ENCODE measurements around the gene JOSD2.
"Not testable (repeated sequence)": the region's sequence is repeated elsewhere in the genome, so short reads cannot be mapped to it uniquely, and the experiment has no call there.

JOSD2 gene

GRCh38 chr19:50534478-50534877, 23.5 kb upstream of the JOSD2 start:
- peaks cover 0 to 15% (median 5%) of the 10 kb centered on the region in 5 experiments for H3K27me3 ChIP-seq (replicated peaks in 2 of 5; ENCODE audit: control insufficient read depth in 4 of 5, insufficient read depth in 5 of 5, low read length in 4 of 5)
- no peak for DNase-seq
- no peaks in the 10 kb centered on the region for H3K36me3 ChIP-seq (ENCODE audit: control insufficient read depth in 4 of 4, insufficient read depth in 4 of 4, low read length in 3 of 4)
- peaks cover 0 to 17% (median 7%) of the 10 kb centered on the region in 5 experiments for H3K9me3 ChIP-seq (ENCODE audit: control extremely low read depth in 1 of 5, control insufficient read depth in 4 of 5, insufficient read depth in 2 of 5, low read depth in 1 of 5, low read length in 4 of 5)
- H3K4me1 ChIP-seq (ENCODE audit: control extremely low read depth in 1 of 4, control insufficient read depth in 4 of 4, insufficient read depth in 4 of 4, low read length in 3 of 4) = no peaks in the 10 kb centered on the region
- 100% methylated on average over 3 of the region's 3 CpGs for WGBS (ENCODE audit: insufficient coverage)
- CTCF ChIA-PET = interaction anchor here (1.5 to 4.4 kb wide), 3 partner anchors 11 to 26 kb away, joined by 4 to 33 read pairs (median 8); no protein-coding TSS in a partner anchor
- H3K4me3 ChIP-seq (ENCODE audit: control insufficient read depth in 1 of 7, extremely low read depth in 1 of 7, insufficient read depth in 4 of 7, low read depth in 2 of 7, low read length in 6 of 7) = no peak overlapping the region
- H3K27ac ChIP-seq (ENCODE audit: insufficient read depth in 1 of 2, low read depth in 1 of 2, low read length in 2 of 2, poor library complexity in 1 of 2, severe bottlenecking in 2 of 2) = no peak overlapping the region
- POLR2A ChIA-PET = no interaction called here

DNA sequence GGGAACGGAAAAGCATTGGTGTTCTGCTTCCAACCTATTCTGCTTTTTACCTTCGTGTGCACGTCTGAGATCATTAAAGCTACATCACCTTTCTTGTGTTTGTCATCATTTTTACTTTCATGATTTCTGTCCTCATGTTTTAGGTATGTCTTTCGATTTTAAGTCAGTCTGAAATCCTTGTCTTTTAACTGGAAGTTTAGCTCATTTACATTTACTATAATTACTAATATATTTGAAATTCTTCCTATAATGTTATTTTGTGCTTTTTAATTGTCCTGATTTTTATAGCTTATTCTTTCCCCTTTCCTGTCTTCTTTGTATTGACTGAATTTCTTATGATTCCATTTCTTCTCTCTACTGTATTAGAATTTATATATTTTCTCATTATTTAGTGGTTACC, 22.0 kb upstream of the JOSD2 start:
- H3K4me1 ChIP-seq (ENCODE audit: control extremely low read depth in 1 of 4, control insufficient read depth in 4 of 4, insufficient read depth in 4 of 4, low read length in 3 of 4) = no peaks in the 10 kb centered on the region
- H3K4me3 ChIP-seq (ENCODE audit: control insufficient read depth in 1 of 7, extremely low read depth in 1 of 7, insufficient read depth in 4 of 7, low read depth in 2 of 7, low read length in 6 of 7) = no peak overlapping the region
- POLR2A ChIA-PET = no interaction called here
- H3K9me3 ChIP-seq (ENCODE audit: control extremely low read depth in 1 of 5, control insufficient read depth in 4 of 5, insufficient read depth in 2 of 5, low read depth in 1 of 5, low read length in 4 of 5) = peaks cover 0 to 17% (median 7%) of the 10 kb centered on the region in 5 experiments
- CTCF ChIA-PET = no interaction called here
- 89% methylated on average over 3 of the region's 4 CpGs for WGBS (ENCODE audit: insufficient coverage)
- H3K27ac ChIP-seq (ENCODE audit: insufficient read depth in 1 of 2, low read depth in 1 of 2, low read length in 2 of 2, poor library complexity in 1 of 2, severe bottlenecking in 2 of 2) = no peak overlapping the region
- peaks cover 0 to 28% (median 7%) of the 10 kb centered on the region in 5 experiments for H3K27me3 ChIP-seq (replicated peaks in 2 of 5; ENCODE audit: control insufficient read depth in 4 of 5, insufficient read depth in 5 of 5, low read length in 4 of 5)
- no peaks in the 10 kb centered on the region for H3K36me3 ChIP-seq (ENCODE audit: control insufficient read depth in 4 of 4, insufficient read depth in 4 of 4, low read length in 3 of 4)
- DNase-seq = no peak

DNA sequence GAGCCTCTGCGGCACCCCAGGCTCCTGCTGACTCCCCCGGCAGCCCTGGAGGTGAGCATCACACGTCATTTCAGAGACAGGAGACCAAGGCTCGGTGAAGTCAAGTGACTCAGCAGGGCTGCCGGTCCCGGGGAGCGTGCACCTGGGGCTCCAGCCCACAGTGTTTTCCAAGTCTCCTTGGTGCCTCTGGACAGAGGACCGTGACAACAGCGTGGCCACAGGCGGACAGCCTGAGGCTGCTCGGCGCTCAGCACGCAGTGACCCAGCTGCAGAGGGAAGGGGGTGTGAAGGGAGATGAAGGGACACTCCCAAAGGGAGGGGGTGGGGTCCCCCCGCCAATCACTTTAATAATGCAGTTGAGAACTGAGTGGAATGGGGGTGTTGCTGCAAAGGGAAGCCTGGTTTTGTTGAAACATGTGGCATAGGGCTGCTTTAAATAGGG, 20.2 kb upstream of the JOSD2 start:
- H3K27me3 ChIP-seq (replicated peaks in 2 of 5; ENCODE audit: control insufficient read depth in 4 of 5, insufficient read depth in 5 of 5, low read length in 4 of 5) = peaks cover 0 to 30% (median 7%) of the 10 kb centered on the region in 5 experiments
- H3K4me3 ChIP-seq (ENCODE audit: control insufficient read depth in 1 of 7, extremely low read depth in 1 of 7, insufficient read depth in 4 of 7, low read depth in 2 of 7, low read length in 6 of 7) = no peak overlapping the region
- no peaks in the 10 kb centered on the region for H3K4me1 ChIP-seq (ENCODE audit: control extremely low read depth in 1 of 4, control insufficient read depth in 4 of 4, insufficient read depth in 4 of 4, low read length in 3 of 4)
- POLR2A ChIA-PET = no interaction called here
- CTCF ChIA-PET = no interaction called here
- H3K9me3 ChIP-seq (ENCODE audit: control extremely low read depth in 1 of 5, control insufficient read depth in 4 of 5, insufficient read depth in 2 of 5, low read depth in 1 of 5, low read length in 4 of 5) = peaks cover 0 to 17% (median 7%) of the 10 kb centered on the region in 5 experiments
- no peaks in the 10 kb centered on the region for H3K36me3 ChIP-seq (ENCODE audit: control insufficient read depth in 4 of 4, insufficient read depth in 4 of 4, low read length in 3 of 4)
- 83% methylated on average over 10 of the region's 14 CpGs for WGBS (ENCODE audit: insufficient coverage)
- no peak for DNase-seq
- no peak overlapping the region for H3K27ac ChIP-seq (ENCODE audit: insufficient read depth in 1 of 2, low read depth in 1 of 2, low read length in 2 of 2, poor library complexity in 1 of 2, severe bottlenecking in 2 of 2)

DNA sequence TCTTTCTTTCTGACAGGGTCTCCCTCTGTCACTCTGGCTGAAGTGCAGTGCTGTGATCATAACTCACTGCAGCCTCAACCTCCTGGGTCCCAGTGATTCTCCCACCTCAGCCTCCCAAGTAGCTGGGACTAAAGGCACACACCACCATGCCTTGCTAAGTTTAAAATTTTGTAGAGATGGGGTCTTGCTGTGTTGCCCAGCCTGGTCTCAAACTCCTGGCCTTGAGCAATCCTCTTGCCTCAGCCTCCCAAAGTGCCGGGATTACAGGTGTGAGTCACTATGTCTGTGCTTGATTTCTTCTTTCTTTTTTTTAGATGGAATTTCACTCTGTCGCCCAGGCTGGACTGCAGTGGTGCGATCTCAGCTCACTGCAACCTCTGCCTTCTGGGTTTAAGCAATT, 17.1 kb upstream of the JOSD2 start:
- CTCF ChIA-PET = interaction anchor here (2.3 kb wide), 1 partner anchor 10 kb away, joined by 13 read pairs; no protein-coding TSS in a partner anchor
- H3K4me3 ChIP-seq (ENCODE audit: control insufficient read depth in 1 of 7, extremely low read depth in 1 of 7, insufficient read depth in 4 of 7, low read depth in 2 of 7, low read length in 6 of 7); H3K27ac ChIP-seq (ENCODE audit: insufficient read depth in 1 of 2, low read depth in 1 of 2, low read length in 2 of 2, poor library complexity in 1 of 2, severe bottlenecking in 2 of 2); DNase-seq; POLR2A ChIA-PET; H3K4me1 ChIP-seq (ENCODE audit: control extremely low read depth in 1 of 4, control insufficient read depth in 4 of 4, insufficient read depth in 4 of 4, low read length in 3 of 4); H3K36me3 ChIP-seq (ENCODE audit: control insufficient read depth in 4 of 4, insufficient read depth in 4 of 4, low read length in 3 of 4): not testable (repeated sequence)
- 100% methylated on average over 3 of the region's 3 CpGs for WGBS (ENCODE audit: insufficient coverage)
- Histone ChIP-seq H3K27me3 (replicated peaks in 2 of 5; ENCODE audit: control insufficient read depth in 4 of 5, insufficient read depth in 5 of 5, low read length in 4 of 5) (peaks cover 0 to 33% (median 4%) of the 10 kb centered on the region in 5 experiments), H3K9me3 (ENCODE audit: control extremely low read depth in 1 of 5, control insufficient read depth in 4 of 5, insufficient read depth in 2 of 5, low read depth in 1 of 5, low read length in 4 of 5) (peaks cover 0 to 12% (median 7%) of the 10 kb centered on the region in 5 experiments)

DNA sequence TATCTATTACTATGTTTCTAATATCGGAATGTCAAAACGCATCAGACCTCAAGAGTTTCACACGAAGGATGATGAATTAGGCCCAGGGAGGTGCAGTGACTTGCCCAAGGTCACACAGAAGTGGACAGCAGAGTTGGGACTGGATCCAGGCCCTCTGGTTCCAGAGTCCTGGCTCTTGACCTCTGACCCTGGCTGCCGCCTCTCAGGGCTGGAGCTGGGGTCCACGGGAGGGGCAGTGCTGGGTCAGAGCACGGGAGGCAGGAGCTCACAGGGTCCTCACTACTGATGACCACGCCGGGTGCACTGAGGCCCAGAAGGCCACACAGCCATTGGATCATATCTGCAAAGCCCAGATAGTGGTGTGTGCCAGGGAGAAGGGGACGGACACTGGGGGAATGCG, 11.9 kb upstream of the JOSD2 start:
- H3K27me3 ChIP-seq (replicated peaks in 2 of 5; ENCODE audit: control insufficient read depth in 4 of 5, insufficient read depth in 5 of 5, low read length in 4 of 5) = peaks cover 0 to 7% (median 0%) of the 10 kb centered on the region in 5 experiments
- H3K4me1 ChIP-seq (ENCODE audit: control extremely low read depth in 1 of 4, control insufficient read depth in 4 of 4, insufficient read depth in 4 of 4, low read length in 3 of 4) = no peaks in the 10 kb centered on the region
- CTCF ChIA-PET = interaction anchor here (2.2 kb wide), 1 partner anchor 12 kb away, joined by 8 read pairs; no protein-coding TSS in a partner anchor
- no peak for DNase-seq
- no peaks in the 10 kb centered on the region for H3K36me3 ChIP-seq (ENCODE audit: control insufficient read depth in 4 of 4, insufficient read depth in 4 of 4, low read length in 3 of 4)
- WGBS (ENCODE audit: insufficient coverage) = 99% methylated on average over 9 of the region's 10 CpGs
- H3K4me3 ChIP-seq (ENCODE audit: control insufficient read depth in 1 of 7, extremely low read depth in 1 of 7, insufficient read depth in 4 of 7, low read depth in 2 of 7, low read length in 6 of 7) = no peak overlapping the region
- H3K9me3 ChIP-seq (ENCODE audit: control extremely low read depth in 1 of 5, control insufficient read depth in 4 of 5, insufficient read depth in 2 of 5, low read depth in 1 of 5, low read length in 4 of 5) = peaks cover 0 to 8% (median 0%) of the 10 kb centered on the region in 5 experiments
- POLR2A ChIA-PET = no interaction called here
- no peak overlapping the region for H3K27ac ChIP-seq (ENCODE audit: insufficient read depth in 1 of 2, low read depth in 1 of 2, low read length in 2 of 2, poor library complexity in 1 of 2, severe bottlenecking in 2 of 2)

GRCh38 chr19:50520822-50521465, 10.0 kb upstream of the JOSD2 start:
- no peak overlapping the region for H3K4me3 ChIP-seq (ENCODE audit: control insufficient read depth in 1 of 7, extremely low read depth in 1 of 7, insufficient read depth in 4 of 7, low read depth in 2 of 7, low read length in 6 of 7)
- H3K4me1 ChIP-seq (ENCODE audit: control extremely low read depth in 1 of 4, control insufficient read depth in 4 of 4, insufficient read depth in 4 of 4, low read length in 3 of 4) = no peaks in the 10 kb centered on the region
- H3K27me3 ChIP-seq (replicated peaks in 2 of 5; ENCODE audit: control insufficient read depth in 4 of 5, insufficient read depth in 5 of 5, low read length in 4 of 5) = peaks cover 0 to 24% (median 3%) of the 10 kb centered on the region in 5 experiments
- 92% methylated on average over 12 of the region's 17 CpGs for WGBS (ENCODE audit: insufficient coverage)
- H3K27ac ChIP-seq (ENCODE audit: insufficient read depth in 1 of 2, low read depth in 1 of 2, low read length in 2 of 2, poor library complexity in 1 of 2, severe bottlenecking in 2 of 2) = no peak overlapping the region
- H3K9me3 ChIP-seq (ENCODE audit: control extremely low read depth in 1 of 5, control insufficient read depth in 4 of 5, insufficient read depth in 2 of 5, low read depth in 1 of 5, low read length in 4 of 5) = peaks cover 0 to 8% (median 0%) of the 10 kb centered on the region in 5 experiments
- POLR2A ChIA-PET = no interaction called here
- no peaks in the 10 kb centered on the region for H3K36me3 ChIP-seq (ENCODE audit: control insufficient read depth in 4 of 4, insufficient read depth in 4 of 4, low read length in 3 of 4)
- CTCF ChIA-PET = no interaction called here
- DNase-seq = no peak

DNA sequence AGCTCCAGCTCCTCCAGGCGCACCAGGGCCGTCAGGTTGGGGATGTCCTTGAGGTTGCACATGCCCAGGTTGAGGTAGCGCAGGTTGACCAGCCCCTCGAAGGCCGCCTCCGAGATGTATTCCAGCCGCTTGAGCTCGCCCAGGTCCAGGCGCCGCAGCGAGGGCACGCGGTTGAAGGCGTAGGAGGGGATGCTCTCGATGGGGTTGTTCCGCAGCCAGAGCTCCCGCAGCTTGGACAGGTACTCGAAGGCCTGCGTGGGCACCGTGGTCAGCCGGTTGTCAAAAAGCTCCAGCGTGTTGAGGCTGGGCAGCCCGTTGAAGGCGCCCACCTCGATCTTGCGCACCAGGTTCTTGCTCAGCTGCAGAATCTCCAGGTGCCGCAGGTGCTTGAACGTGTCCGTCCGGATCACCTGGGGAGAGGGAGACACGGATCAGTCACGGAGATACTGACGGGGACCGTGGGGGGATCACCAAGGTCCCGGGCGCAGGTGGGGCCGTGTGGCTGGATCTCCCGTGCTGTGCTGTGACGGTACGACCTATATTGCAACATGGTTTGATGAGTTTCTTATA, 8.1 kb upstream of the JOSD2 start:
- H3K4me3 ChIP-seq (ENCODE audit: control insufficient read depth in 1 of 7, extremely low read depth in 1 of 7, insufficient read depth in 4 of 7, low read depth in 2 of 7, low read length in 6 of 7) = no peak overlapping the region
- CTCF ChIA-PET = no interaction called here
- no peak for DNase-seq
- no peak overlapping the region for H3K27ac ChIP-seq (ENCODE audit: insufficient read depth in 1 of 2, low read depth in 1 of 2, low read length in 2 of 2, poor library complexity in 1 of 2, severe bottlenecking in 2 of 2)
- peaks cover 0 to 8% (median 0%) of the 10 kb centered on the region in 5 experiments for H3K9me3 ChIP-seq (ENCODE audit: control extremely low read depth in 1 of 5, control insufficient read depth in 4 of 5, insufficient read depth in 2 of 5, low read depth in 1 of 5, low read length in 4 of 5)
- peaks cover 0 to 39% (median 12%) of the 10 kb centered on the region in 5 experiments for H3K27me3 ChIP-seq (replicated peaks in 2 of 5; ENCODE audit: control insufficient read depth in 4 of 5, insufficient read depth in 5 of 5, low read length in 4 of 5)
- 96% methylated on average over 37 of the region's 40 CpGs for WGBS (ENCODE audit: insufficient coverage)
- peaks cover 0 to 1% (median 0%) of the 10 kb centered on the region in 4 experiments for H3K4me1 ChIP-seq (ENCODE audit: control extremely low read depth in 1 of 4, control insufficient read depth in 4 of 4, insufficient read depth in 4 of 4, low read length in 3 of 4)
- H3K36me3 ChIP-seq (ENCODE audit: control insufficient read depth in 4 of 4, insufficient read depth in 4 of 4, low read length in 3 of 4) = no peaks in the 10 kb centered on the region
- POLR2A ChIA-PET = no interaction called here
